Measurements from ENCODE around the gene ZNF341.
"Not testable (repeated sequence)": the region's sequence is repeated elsewhere in the genome, so short reads cannot be mapped to it uniquely, and the experiment has no call there.

The ZNF341 gene

DNA sequence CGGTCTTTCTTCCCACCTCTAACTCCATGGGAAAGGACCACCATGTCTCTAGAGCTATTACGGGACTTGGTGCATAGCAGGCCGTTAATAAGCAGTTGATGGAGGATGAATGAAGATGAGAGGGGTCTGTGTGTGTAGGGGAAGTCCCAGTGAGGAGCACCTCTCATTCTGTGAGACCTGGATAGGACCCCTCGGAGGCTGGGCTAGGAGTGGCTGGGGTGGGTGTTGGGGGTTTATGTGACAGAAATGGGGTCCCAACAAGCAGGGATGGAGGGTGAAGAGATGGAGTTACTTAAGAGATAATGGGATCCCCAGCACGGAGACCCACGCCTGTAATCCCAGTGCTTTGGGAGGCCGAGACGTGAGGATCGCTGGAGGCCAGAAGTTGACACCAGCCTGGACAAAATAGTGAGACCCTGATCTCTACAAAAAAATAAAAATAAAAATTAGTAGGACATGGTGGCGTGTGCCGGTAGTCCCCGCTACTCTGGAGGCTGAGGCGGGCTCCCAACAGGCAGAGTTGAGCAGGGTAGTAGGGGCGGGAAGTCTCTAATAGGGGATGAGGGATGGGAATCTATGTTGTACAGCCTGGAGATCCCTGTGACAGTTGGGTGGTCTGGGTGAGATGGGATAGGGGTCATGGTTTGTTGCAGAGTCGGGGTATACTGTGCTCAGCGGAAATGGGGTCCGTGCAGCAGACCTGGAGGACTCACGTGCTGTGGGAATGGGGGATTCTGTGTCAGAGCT lies 677 bp upstream of the ZNF341 start:
- DNase-seq, result no peak

DNA sequence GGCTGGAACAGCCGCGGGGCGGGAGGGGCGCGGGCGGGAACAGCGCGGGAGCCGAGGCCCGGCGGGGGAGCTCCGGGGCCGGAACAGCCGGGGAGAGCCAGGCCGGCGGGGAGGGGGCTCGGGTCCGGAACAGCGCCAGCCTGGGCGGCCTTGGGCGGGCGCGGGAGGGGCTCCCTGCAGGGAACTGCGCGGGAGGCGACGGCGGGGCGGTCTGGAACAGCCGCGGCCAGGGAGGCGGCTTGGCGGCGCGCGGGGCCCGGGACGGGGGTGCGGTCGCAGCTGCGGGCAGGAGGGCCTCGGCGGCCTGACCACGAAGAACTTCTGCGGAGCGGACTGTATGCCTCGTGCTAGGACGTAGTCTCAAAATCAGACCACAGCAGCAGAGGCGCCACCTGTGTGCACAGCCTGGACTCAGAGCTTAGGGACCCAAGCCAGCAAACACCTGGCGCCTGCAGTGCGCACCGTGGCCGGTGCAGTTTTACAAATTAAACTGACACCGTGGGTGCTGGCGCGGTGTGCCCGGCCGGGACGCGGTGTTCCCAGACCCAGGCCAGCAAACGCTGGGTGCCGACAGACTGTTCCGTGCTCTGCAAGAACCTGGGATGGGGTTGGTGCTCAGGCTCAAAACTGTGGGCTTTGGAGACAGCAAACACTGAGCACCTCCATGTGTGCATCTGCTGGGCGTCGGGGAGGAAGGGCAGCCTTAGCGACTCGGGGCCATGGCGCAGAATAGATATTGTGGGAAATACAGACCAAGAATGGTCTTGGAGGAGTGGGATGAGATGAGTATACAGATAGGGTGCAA lies 572 bp downstream of the ZNF341 start:
- peak; percentile 74 for DNase-seq

DNA sequence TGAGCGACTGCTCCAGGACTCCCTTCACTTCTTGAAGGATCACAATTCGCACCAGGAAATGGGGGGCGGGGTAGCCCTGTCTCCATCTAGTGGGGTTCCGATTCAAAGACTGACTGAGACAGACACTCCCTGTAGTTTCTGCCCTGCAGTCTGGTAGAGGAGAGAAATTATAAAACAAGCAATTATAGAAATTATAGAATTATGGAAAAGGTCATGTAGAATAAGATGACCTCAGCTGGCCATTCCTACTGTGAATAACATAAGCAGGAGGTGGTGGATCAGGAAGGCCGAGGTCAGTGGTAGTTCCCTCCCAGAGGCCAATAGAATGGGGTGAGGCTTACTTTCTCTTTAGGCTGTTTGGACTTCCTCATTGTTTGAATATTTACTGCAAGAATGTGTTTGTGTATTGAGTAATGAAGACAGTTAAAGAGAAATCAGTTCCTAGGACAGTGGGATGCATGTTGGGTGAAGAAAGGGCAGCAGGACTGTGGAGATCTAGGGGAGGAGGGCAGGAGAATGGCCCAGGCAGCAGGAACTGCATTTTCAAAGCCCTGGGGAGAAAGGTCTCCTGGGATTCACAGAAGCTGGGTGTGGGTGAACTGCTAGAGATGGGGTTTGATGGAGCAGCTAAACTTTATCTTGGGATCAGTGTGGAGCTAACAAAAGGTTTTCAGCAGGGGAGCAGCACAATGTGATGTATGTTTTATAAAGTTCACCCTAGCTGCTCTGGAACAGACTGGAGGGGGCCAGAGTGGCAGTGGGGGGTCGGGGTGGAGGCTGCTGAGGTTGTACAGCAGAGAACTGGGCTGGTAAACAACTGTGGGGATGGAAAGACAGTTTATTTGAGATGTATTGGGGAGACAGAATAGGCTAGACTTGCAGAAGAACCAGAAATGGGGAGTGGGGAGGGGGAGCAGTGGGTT lies 2.1 kb downstream of the ZNF341 start:
- no peak for DNase-seq

DNA sequence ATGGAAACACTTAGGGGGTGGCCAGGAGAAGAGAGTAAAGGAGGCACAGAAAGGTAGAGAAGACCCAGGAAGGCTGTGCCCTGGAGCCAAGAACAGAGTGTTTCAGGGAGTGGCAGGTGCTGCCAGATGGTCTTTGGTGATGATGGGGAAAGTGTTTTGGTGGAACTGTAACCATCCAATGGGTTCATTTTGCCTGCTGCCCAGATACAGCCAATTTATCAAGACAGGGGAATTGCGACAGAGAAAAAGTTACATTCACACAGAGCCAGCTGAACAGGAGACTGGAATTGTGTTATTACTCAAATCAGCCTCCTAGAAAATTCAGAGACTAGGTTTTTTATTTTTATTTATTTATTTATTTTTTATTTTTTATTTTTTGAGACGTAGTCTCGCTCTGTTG lies 5.2 kb downstream of the ZNF341 start:
- DNase-seq, result no peak

DNA sequence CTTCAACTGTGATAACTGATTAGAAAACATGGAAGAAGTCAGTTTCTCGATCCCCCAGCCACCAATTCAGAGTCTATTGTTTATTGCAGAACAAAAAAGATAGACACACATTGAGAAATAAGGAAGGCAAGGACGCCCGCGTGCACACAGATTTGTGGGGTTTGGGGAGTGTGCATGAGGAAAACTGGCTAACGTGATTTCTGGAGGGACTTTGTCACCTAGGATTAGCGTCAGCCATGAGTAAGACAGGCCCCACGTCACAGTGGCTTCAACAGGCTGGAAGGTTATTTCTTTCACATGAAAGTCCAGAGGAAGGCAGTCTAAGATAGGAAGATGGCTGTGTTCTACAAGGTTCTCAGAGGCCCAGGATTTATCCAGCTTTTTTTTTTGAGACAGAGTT lies 7.7 kb downstream of the ZNF341 start:
- no peak for DNase-seq

DNA sequence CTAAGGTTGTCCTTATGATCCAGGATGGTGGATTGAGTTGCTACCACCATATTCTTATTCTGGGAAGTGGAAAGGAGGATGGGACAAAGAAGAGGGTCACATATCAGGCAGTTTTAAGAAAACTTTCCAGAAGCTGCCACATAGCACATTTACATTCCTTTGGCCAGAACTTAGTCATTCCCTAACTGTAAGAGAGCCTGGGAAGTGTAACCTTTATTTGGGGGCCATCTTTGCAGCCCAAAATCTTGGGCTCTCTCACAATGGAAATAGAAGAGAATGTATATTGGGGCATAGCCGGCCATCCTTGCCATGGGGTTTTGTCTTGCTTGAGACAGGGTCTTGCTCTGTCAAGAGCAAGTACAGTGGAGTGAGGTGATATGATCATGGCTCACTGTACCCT lies 8.4 kb downstream of the ZNF341 start:
- DNase-seq, result no peak

DNA sequence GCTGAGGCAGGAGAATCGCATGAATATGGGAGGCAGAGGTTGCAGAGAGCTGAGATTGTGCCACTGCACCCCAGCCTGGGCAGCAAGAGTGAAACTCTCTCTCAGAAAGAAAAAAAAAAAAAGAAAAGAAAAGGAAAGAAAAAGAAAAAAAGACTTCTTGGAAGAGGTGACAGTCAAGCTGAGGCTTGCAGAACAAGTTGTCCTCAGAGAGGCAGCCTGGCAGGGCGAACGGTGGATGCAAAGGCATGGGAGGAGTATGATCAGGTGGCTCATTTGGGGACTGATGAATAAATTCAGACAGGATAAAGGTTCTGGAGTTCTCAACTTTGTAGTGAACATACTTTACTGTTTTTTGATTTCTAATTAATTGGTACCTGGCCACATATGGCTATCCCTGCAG lies 12.4 kb downstream of the ZNF341 start:
- DNase-seq, result no peak

DNA sequence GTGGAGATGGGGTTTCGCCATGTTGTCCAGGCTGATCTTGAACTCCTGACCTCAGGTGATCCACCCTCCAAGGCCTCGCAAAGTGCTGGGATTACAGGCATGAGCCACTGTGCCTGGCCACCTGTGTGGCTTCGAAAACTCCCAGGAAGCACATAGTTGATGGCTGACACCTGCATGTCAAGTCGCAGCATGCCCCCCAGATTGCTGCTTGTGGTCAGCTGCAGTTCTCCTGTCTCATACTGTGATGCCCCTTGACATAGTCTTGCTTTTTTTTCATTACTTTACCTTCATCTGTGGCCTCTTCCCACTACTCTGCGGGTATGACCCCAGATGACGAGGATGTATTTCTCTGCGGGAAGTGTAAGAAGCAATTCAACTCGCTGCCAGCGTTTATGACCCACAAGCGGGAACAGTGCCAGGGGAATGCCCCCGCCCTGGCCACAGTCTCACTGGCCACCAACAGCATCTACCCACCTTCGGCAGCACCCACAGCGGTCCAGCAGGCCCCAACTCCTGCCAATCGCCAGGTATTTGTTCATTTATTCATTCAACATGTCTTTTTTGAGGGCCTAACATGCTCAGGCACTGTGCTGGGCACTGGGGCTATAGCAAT lies 13.1 kb downstream of the ZNF341 start:
- DNase-seq, result no peak

DNA sequence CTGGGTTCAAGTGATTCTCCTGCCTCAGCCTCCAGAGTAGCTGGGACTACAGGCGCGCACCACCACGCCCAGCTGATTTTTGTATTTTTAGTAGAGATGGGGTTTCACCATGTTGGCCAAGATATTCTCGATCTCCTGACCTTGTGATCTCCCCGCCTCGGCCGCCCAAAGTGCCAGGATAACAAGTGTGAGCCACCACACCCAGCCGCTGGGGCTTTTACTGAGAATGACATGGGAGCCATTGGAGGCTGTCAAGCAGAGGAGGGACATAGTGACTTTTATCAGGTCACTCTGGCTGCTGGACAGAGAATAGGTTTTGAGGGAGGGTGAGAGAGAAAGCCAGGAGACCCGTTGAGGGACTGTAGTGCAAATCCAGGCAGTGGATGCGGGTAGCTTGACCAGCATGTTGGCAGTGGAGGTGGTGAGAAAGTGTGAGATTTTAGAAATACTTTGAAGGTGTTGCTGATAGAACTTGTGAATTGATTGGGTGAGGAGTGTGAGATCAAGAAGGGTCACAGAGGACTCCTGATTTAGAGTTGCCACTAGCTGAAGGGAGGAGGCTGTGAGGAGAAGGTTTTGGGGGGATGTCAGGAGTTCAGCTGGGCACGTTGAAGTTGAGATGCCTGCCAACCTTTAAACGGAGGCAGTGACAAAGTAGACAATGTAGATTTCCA lies 14.7 kb downstream of the ZNF341 start:
- DNase-seq, result no peak

DNA sequence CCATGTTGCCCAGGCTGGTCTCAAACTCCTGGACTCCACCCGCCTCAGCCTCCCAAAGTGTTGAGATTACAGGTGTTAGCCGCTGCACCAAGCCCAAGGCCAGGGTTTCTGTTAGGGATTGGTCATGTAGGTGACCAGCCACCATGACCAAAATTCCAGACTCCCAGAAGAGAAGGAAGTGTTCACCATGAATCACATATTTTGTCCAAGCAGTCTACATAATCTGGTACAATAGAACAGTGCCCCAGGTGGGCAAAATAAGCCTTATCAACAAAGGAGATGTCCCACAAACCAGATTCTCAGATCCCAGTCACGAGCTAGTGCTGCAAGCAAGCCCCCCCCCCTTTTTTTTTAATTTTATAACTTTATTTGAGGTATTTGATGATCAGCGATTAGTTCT lies 20.0 kb downstream of the ZNF341 start:
- no peak for DNase-seq

DNA sequence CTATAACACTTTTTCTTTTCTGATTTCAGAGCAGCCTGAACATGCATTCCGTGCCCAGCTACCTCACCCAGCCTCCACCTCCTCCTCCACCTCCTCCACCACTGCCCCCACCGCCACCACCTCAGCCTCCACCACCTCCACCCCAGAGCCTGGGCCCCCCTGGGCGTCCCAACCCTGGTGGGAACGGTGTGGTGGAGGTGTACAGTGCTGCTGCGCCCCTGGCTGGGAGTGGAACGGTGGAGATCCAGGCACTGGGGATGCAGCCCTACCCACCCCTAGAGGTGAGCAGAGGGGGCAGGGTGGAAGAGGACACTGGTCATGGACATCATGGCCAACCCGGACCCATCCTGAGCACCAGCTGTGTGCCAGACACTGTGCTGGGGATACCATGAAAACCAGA lies 21.3 kb downstream of the ZNF341 start:
- DNase-seq, result no peak

DNA sequence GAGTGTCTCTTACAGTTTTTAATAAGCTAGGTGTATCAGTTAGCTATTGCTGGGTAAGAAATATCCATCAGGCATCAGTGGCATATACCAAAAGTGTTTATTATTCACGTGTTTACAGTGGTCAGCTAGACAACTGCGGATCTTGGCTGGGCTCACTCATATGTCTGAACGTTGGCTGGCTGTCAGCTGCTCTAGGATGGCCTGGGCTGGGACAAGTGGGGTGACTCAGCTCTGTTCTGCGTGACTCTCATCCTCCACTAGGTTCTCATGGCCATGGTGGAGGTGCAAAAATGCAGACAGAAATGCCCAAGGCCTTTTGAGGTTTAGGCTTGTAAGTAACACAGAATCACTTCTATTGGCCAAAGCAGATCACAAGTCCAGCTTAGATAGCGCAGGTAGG lies 22.0 kb downstream of the ZNF341 start:
- DNase-seq, result no peak

DNA sequence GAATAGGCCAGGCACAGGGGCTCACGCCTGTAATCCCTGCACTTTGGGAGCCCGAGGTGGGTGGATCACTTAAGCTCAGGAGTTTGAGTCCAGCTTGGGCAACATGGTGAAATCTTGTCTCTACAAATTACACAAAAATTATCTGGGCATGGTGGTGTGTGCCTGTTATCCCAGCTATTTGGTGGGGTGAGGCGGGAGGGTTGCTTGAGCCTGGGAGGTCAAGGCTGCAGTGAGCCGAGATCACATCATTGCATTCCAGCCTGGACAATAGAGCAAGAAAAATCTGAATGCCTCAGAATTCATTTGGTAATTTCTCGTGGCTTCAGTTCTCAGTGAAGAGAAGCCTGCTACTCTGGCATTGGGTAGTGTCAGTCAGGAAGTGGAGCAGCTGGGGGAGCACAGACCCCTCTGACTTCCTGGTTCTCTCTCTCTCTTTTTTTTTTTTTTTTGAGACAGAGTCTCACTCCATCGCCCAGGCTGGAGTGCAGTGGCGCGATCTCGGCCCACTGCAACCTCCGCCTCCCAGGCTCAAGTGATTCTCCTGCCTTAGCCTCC lies 24.2 kb downstream of the ZNF341 start:
- DNase-seq, result not testable (repeated sequence)

DNA sequence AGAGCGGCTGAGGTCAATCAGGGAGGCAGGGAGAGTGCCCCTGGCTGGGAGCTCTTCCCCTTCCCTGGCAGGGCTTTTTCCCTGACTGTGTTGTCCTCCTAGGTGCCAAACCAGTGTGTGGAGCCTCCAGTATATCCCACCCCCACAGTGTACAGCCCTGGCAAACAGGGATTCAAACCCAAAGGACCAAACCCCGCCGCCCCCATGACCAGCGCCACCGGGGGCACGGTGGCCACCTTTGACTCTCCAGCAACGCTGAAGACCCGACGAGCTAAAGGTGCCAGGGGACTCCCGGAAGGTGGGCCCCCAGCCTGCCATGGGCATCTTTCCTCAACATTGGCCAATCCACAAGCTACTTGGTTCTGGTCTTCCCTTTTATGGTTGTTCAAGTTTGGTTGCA lies 25.2 kb downstream of the ZNF341 start:
- DNase-seq, result no peak

DNA sequence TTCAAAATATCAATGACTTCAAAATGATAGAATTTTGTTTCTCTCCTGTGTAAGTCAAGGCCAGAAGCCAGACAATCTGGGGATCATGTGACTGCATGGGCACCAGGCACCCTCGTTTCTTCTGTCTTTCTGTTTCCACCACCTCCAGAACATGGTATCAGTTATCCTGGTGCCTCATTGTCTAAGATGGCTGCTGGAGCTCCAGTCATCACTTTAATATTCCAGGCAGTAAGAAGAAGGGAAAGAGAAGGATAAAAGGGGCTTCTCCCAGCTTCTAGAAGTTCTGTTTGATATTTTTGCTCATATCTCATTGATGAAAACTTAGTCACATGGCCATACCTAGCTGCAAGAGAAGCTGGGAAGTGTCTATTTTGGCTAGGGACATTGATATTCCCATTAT lies 25.7 kb downstream of the ZNF341 start:
- no peak for DNase-seq

DNA sequence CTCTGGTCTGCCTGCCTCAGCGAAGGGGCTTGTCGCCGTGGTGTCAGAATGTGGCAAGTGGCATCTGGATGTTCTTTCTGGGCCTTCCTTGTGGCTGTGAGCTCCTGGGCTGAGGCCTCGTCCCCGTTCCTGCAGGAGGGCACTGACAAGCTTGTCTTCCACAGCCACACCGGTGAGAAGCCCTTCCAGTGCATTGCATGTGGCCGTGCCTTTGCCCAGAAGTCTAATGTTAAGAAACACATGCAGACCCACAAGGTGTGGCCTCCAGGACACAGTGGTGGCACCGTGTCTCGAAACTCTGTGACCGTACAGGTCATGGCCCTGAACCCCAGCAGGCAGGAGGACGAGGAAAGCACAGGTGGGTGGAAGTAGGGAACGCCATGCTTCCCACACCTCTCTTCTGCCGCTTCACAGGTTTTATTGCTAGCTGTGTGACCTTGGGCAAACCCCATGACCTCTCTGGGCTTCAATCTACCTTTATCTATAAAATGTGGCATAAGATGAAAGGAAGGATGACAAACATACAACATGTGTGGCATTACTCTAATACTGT lies 30.0 kb downstream of the ZNF341 start:
- DNase-seq, result no peak

DNA sequence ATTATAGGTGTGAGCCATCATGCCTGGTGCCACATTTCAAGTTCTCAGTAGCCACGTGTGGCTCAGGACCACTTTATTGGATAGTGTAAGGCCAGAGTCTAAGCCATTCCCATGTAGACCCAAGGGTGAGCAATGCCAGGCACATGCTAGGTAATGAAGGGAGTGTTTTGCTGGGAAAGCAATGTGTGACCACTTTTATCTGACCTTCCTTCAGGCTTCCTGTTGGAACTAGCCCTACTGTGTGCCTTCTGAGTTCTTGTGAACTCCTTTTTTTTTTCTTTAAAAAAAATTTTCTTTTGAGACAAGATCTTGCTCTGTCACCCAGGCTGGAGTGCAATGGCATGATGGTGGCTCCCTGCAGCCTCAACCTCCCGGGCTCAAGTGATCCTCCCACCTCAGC lies 33.3 kb downstream of the ZNF341 start:
- no peak for DNase-seq

DNA sequence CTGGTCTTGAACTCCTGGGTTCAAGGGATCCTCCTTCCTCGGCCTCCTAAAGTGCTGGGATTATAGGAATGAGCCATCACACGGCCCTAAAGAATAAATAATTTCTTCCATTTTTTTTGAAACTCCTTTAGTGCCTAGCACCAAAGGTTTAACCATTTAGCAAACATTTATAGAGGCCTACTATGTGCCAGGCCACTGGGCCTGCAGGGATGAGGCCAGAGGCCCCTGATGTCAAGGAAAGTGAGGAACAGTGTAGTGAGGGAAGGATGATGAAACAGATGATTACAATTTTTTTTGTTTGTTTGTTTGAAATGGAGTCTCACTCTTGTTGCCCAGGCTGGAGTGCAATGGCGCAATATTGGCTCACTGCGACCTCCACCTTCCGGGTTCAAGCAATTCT lies 33.8 kb downstream of the ZNF341 start:
- no peak for DNase-seq

DNA sequence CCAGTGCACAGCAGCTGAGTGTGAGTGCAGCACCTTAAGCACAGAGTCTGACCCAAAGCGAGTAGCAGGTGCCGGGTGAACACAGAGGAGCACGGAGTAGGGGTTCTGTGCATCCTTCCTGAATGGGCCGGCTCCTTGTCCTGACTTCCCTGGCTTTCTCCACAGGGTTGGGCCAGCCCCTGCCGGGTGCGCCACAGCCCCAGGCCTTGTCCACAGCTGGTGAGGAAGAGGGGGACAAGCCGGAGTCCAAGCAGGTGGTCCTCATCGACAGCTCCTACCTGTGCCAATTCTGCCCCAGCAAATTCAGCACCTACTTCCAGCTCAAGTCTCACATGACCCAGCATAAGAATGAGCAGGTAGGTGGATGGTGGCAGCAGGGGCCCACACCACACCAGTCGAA lies 34.9 kb downstream of the ZNF341 start:
- DNase-seq, result no peak

DNA sequence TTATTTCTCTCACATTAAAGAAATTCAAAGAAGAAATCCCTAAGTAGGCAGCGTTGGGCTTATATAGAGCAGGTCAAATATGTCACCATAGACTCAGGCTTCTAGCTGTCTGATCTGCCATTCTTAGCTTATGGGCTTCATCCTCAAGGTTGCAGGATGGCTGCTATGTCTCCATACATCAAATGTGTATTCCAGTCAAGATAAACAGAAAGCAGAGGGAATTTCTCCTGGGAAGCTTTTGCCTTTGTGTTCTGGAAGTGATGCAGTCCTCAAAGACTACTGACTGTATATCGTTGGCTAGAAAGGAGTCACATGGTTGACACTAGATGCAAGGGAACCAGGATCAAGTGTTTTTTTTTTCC lies 36.0 kb downstream of the ZNF341 start:
- DNase-seq, result no peak

DNA sequence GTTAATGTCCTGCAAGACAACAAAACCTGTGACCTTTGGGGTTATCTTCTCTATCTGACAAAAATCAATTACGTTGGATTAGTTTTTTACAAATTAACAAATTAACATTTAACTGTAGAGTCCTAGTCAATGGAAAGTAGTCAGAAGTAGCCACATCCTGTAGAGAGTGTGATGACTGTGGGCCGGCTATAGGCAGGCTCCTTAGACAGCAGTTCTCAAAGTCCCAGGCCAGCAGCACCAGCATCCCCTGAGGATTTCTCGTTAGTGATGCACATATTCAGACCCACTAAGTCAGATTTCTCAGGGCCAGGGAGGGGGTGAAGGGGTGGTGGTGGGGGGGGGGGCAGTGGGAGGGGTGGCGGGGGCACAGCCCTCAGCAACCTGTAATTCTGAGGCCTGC lies 37.2 kb downstream of the ZNF341 start:
- DNase-seq, result no peak

DNA sequence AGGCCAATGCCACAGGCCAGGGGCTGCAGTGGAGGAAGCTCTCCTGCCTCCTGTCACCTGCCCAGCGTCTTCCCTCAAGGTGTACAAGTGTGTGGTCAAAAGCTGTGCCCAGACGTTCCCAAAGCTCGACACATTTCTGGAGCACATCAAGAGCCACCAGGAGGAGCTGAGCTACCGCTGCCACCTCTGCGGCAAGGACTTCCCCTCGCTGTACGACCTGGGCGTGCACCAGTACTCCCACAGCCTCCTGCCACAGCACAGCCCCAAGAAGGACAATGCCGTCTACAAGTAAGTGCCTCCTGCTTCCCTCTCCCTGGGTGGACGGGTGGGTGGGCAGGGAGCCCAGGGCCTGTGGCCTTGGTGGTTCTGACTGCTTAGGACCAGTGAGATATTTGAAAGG lies 38.2 kb downstream of the ZNF341 start:
- DNase-seq, result no peak

Data from effector CD4-positive, alpha-beta T cell (primary cell).